Measurements from ENCODE around the gene AQP7.
"Not testable (repeated sequence)": the region's sequence is repeated elsewhere in the genome, so short reads cannot be mapped to it uniquely, and the experiment has no call there.

The AQP7 gene

GRCh38 chr9:33425128-33425533 is 22.8 kb upstream of the AQP7 start:
- no peak for TF ChIP-seq CTCF (conservative IDR thresholded peaks at IDR 0.05; ENCODE audit: low read depth)
- no peak for DNase-seq (ENCODE audit: low spot score)
- CTCF ChIA-PET = interaction anchor here (0.6 kb wide), 1 partner anchor 199 kb away, joined by 3 read pairs; no protein-coding TSS in a partner anchor
- POLR2A ChIA-PET (ENCODE audit: low non-redundant PET) = no interaction called here
- H3K27ac ChIP-seq = no peak overlapping the region

GRCh38 chr9:33424492-33424891 is 22.1 kb upstream of the AQP7 start:
- CTCF ChIA-PET; DNase-seq (ENCODE audit: low spot score); H3K27ac ChIP-seq; POLR2A ChIA-PET (ENCODE audit: low non-redundant PET): not testable (repeated sequence)

- H3K27ac ChIP-seq; POLR2A ChIA-PET (ENCODE audit: low non-redundant PET); CTCF ChIA-PET; DNase-seq (ENCODE audit: low spot score): not testable (repeated sequence)
Measured at GRCh38 chr9:33424043-33424442, 21.7 kb upstream of the AQP7 start.

- ChIA-PET CTCF (interaction anchor here (1.0 to 1.2 kb wide), 2 partner anchors 22 to 45 kb away, joined by 3 read pairs; no protein-coding TSS in a partner anchor), POLR2A (ENCODE audit: low non-redundant PET) (no interaction called here)
- no peak for TF ChIP-seq CTCF (conservative IDR thresholded peaks at IDR 0.05; ENCODE audit: low read depth)
- peak overlapping the region; percentile 77 for H3K27ac ChIP-seq
- DNase-seq (ENCODE audit: low spot score) = no peak
Measured at GRCh38 chr9:33419708-33420303, 17.4 kb upstream of the AQP7 start.

- peak overlapping the region; percentile 77 for H3K27ac ChIP-seq
- CTCF ChIA-PET = interaction anchor here (0.5 to 1.2 kb wide), 3 partner anchors 15 to 402 kb away, joined by 3 to 5 read pairs (median 3); no protein-coding TSS in a partner anchor
- POLR2A ChIA-PET (ENCODE audit: low non-redundant PET) = interaction anchor here (0.6 kb wide), 1 partner anchor 145 kb away, joined by 3 read pairs; no protein-coding TSS in a partner anchor
- no peak for TF ChIP-seq CTCF (conservative IDR thresholded peaks at IDR 0.05; ENCODE audit: low read depth)
- DNase-seq (ENCODE audit: low spot score) = peak; percentile 96
Measured at GRCh38 chr9:33418090-33418489, 15.7 kb upstream of the AQP7 start.

GRCh38 chr9:33416996-33417395 is 14.6 kb upstream of the AQP7 start:
- H3K27ac ChIP-seq = peak overlapping the region; percentile 77
- no peak for TF ChIP-seq CTCF (conservative IDR thresholded peaks at IDR 0.05; ENCODE audit: low read depth)
- POLR2A ChIA-PET (ENCODE audit: low non-redundant PET) = no interaction called here
- CTCF ChIA-PET = interaction anchor here (0.6 to 2.4 kb wide), 3 partner anchors 9 to 48 kb away, joined by 3 to 6 read pairs (median 4); no protein-coding TSS in a partner anchor
- DNase-seq (ENCODE audit: low spot score) = no peak

GRCh38 chr9:33415501-33416038 is 13.2 kb upstream of the AQP7 start:
- peak; percentile 53 for DNase-seq (ENCODE audit: low spot score)
- ChIA-PET CTCF (interaction anchor here (0.6 to 2.4 kb wide), 7 partner anchors 12 to 259 kb away, joined by 3 to 11 read pairs (median 4); no protein-coding TSS in a partner anchor), POLR2A (ENCODE audit: low non-redundant PET) (no interaction called here)
- TF ChIP-seq CTCF (conservative IDR thresholded peaks at IDR 0.05; ENCODE audit: low read depth) = no peak; the same call in 1 of the 2 replicates
- H3K27ac ChIP-seq = peak overlapping the region; percentile 70

Data from RWPE1 (cell line).